ENCODE measurements around the gene BORA.
"Not testable (repeated sequence)": the region's sequence is repeated elsewhere in the genome, so short reads cannot be mapped to it uniquely, and the experiment has no call there.

The BORA gene

DNA sequence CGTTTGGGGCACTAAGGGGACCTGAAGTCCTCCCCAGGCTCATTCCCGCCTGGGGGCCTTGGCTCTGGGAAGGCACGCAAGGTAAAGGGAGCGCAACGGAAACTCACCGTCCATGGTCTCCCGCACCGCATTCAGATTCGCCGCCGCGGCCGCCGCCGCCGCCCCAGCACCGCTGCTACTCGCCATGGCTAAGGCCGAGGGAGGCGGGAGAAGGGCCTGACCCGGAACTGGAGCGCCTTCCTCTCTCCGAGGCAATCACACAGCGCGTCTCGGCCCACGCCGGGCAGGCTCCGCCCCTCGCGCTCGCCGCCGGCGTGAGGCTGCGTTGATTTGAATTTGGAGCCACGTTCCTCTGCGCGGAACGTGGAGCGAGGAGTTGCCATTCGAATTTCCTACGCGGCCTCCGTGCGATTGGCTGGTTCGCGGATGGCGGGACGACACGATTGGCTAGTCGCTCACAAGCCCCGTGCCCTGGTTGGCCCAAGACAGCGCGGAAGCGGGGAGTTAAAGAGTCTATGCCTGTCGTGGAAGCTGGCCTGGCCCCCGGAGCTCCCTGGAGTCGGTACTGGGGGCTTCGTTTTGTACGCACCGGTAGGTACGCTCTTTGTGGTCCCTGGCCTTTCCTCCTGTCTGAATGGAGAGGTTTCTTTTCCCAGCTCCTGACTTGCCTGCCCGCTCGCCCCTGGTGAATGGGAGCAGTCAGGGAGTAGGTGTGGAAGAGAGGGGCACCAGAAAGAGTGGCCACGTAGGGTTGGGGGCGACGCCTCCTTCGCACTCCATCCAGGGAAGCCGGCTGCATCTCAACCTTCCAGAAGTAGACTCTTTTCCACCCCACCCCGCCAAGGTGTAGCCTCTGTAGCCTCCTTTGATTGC lies at the start of gene BORA, which contains the start of gene MZT1:
TSS of gene BORA (plus strand) at position 507 of the 873 bp plus-strand sequence. CDS start 1,018 bp downstream, outside the sequence.
TSS of gene MZT1 (minus strand) at position 213 of the 873 bp plus-strand sequence. CDS start at position 186, 27 bp downstream.
- DNase-seq: peak; percentile 96 to 97

DNA sequence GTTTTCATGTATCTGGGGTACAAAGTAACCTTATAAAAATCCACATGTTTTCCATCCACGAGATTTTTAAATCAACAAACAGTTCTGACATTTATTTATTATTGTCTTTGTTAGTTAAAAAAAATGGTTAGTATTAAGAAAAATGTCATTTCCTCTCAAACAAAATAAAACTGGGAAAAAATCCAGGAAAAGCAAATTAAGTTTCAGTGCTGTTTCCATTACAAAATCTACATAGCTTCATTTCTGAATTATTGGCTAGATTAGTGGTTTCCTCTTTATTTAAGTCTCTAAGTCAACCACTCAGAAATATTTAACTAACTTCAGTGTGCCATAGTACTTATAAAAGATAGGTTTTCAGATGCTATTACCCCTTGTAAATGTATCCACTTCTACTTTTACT lies 49.4 kb upstream of the BORA start:
- no peak for DNase-seq

DNA sequence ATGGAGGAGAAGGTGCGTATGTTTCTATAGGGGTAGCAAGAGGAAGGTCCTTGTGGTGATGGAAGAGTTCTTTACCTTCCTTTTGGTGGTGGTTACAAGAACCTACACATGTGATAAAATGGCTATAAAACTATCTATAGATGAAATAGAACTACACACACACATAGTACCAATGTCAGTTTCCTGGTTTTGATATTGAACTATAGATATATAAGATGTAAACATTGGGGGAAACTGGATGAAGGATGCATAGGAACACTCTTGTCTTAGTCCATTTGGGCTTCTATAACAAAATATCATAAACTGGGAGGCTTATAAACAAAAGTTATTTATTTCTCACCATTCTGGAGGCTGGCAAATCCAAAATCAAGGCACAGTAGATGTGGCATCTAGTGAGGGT lies 47.4 kb upstream of the BORA start:
- no peak for DNase-seq

DNA sequence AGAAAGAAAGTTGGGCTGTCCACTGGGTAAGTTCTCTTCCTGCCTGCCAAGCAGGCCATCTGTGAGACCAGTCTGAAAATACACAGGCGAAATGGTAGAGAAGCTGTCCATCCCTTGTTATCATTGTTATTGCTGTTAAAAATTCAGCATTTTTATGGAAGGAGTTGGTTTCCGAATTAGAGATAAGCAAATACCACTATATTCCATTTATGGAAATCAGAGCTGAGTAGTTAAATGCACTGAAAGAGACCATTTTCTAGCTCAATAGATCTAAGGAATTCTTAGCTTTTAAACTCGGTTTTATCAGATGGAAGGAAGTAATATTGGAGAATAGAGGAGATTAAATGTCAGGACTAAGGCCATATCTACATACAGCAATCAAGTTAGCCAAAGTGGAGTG lies 41.0 kb upstream of the BORA start:
- DNase-seq: no peak

DNA sequence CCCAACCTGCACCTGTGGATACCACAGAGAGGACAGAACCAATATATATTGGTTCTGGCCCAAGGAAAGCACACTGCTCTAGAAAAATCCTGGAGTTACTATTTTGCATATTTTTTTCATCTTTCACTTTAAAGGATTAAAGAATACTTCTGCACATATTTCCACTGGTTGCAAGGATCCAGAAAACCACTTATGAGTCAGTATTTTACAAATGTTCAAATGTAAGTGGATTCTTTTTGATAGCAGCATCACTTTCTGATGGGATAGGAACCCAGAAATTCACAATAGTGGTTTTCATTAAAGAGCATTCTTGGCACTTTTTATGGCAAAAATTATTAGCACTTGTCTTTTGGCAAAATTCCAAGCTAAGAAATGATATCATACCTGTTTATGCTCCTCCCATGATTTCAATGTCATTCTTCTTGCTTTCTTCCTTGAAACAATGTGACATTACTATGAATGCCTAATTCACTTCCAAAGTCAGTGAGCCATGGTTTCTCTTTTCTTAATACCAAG lies 38.5 kb upstream of the BORA start:
- no peak for DNase-seq

DNA sequence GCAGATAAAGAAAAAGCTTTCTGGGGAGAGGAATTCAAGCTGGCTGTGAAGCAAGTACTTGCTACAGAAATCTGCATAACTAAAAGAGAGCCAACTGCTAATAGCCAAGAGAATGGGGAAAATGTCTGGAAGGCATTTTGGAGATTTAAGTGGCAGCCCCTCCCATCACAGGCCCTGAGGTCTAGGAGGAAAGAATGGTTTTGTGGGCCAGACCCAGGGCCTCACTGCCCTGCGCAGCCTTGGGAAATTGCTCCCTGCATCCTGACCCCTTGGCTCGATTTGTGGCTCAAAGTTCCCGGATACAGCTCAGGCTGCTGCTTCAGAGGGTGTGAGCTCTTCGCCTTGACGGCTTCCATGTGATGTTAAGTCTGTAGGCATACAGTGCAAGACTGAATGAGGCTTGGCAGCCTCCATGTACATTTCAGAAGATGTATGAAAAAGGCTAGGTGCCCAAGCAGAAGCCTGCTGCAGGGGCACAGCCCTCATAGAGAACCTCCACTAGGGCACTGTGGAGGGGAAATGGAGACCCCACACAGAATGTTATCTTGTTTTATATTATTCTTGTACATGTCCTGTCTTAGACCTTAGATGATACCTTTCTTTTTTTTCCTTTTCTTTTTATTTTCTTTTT lies 34.7 kb upstream of the BORA start:
- no peak for DNase-seq

DNA sequence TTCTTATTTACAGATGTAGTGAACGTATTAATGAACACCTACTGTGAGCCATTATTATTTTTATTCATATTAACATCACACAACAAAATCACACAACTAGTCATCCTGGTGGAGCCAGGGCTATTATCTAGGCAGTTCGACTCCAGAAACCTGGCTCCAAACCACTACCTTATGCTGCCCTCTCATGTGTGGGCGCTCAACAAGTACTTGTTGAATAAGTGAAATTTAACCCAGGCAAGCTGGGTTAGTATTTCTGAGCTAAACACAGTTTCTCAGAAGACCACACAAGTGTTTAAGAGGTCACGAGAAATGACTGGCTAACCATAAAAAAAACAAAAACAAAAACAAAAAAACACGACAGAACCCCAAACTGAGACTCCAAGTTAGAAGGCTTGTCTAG lies 33.9 kb upstream of the BORA start:
- no peak for DNase-seq

DNA sequence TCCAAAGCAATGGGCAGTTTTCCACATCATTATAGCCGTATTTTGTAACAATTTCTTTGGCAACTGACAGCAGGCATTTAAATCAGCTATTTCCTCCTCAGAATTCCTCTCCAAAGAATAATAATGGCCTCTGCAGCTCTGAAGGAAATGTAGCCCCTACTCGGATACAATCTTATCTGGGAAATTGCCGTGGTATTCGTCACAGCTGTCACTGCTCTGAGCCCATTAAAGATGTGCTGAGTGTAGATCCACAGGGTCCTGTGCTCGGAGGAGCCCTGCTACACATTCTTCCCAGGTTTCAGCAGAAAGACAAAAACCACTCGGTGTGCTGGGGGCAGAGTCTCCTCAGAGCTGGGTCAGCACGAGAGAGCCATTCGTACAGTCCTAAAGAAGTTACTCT lies 33.4 kb upstream of the BORA start:
- no peak for DNase-seq

DNA sequence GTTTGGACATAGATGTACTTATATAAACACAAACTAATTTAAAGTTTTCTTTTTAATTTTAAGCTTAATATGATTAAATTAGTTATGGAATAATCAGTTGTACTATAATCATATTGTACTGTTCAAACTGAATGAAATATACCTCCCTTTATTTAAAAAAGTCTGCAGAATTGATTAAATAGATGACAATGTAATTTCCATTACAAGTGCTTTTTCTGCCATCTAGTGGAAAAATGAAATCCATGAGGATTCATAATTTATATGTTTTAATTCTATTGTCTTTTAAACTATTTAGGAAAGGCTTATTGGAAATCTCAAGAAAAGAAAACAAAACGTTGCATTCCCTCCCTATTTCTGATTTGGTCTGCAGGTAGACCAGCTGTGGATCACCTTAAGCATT lies 31.1 kb upstream of the BORA start:
- DNase-seq: no peak

DNA sequence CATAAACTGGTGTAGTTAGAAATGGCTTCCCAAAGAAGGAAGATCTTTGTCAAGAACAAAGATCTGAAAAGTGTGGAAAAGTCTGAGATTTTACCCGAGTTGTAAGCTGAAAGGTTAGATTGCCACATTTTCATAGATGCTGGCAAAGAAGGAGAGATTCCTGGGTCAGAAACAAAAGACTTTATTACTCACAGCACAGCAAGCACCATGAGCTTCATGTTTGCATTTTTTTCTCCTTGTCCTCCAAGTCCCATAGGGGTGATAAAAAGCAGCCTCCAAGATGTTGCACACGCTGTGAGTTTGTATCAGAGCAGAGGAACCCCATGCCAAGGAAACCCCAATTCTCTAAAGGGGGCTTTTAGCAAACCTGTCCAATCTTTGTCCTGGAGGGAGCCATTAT lies 29.6 kb upstream of the BORA start:
- DNase-seq: no peak

DNA sequence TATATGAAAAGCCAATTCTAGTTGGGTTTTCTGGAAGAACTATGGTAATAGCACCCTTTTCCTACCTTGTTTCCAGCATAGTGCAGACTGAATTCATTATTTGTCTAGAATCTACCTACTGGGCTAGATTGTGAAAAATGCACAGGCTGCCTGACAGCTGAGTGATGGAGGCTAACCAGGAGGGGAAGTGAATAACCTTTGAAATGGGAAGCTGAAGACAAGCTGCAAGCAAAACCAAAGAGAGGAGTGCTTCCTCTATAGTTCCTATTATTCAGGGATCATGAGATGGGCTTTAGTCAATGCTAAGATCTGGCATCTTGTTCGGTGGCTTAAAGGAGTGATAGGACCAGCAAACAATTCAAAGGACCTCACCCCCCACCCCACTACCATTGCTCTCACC lies 27.2 kb upstream of the BORA start:
- no peak for DNase-seq

DNA sequence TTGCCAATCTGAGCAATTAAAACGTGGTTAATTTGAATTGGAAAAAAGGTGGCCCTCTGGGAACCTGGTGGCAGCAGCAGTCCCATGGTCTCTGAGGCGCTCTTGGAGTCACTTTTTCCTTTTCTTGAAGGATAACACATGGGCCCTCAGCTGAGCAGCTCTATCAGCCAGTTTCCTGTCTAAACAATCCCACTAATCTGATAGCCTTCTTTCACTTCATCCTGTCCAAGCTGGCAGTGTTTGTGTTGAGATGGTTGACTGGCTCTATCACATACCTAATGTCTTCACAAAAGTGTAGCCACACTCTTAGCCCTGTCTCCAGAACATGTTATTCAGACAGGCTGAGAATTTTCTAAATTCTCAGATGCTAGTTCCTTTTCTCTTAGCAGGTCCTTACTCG lies 10.9 kb upstream of the BORA start:
- no peak for DNase-seq

DNA sequence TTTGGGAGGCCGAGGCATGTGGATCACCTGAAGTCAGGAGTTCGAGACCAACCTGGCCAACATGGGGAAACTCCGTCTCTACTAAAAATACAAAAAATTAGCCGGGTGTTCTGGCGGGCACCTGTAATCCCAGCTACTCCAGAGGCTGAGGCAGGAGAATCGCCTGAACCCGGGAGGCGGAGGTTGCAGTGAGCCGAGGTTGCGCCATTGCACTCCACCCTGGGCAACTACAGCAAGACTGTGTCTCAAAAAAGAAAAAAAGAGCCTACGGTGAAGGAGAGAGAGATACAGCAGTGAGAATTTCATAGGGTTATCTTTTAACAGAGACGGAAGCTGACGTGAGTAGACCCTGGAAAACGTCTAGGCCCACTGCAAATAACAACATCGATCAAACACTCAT lies 1.5 kb upstream of the BORA start:
- DNase-seq: not testable (repeated sequence)

DNA sequence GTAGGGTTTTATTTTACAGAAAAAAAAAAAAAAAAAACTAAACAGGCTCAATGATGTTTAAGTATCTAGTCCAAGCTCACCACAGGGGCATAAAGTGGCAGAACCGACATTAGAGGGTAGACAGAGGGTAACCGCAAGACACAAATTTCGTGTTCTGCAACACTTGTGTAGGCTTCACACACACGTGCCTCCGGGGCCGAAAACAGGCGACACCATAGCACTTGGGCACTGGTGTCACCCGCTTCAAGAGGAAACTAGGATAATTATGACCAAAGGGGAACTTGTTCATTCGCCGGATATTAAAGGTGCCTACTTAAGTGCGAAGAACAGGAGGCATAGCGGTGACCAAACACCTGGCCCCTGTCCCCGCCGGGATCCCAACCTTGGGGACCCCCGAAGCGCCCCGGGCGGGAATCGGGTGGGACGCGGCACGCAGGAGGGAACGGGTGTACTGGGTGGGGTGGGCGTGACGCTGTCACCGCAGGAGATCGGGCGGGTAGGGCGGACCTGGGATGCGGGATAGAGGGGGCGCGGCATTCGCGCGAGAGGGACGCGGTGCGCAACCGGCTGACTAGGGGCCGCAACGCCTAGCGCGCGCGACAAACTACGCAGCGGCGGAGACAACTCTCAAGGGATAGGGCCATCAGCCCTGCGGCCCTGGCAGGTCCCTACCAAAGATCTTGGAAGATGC lies 852 bp upstream of the BORA start:
- DNase-seq: peak in 1 of 2 experiments; percentile 70

DNA sequence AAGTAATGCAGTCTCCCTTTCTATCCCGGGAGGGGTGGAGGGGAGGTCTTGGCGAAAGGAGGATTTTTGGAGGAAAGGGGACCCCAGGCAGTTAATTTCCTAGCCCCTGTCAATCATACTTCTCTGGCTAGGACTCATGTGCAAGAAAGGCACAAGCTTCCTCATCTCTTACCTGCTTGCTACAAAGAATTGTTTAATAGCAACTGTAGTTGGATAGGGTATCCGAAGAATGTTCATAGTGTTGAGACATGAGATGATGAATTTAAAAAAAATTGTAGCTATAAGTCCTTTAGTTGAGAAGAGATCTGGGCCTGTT lies 525 bp downstream of the BORA start:
- no peak for DNase-seq

DNA sequence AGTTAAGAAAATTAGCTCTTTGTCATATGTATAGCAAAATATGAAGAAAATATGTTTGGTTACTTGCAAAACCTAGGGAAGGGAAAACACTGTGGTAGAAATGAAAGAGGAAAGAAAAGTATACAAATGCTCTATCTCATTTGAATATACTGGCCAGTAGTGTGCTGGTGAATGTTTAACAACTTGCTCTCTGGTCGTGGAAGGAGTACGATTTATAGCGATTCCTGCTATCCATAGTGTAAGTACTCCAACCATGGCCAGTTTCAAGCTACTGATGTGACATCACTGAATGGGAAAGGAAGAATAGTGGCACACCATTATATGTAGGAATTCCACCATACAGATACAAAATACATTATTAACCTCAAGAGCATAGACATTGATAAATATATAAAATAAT lies 9.3 kb downstream of the BORA start:
- DNase-seq: no peak

DNA sequence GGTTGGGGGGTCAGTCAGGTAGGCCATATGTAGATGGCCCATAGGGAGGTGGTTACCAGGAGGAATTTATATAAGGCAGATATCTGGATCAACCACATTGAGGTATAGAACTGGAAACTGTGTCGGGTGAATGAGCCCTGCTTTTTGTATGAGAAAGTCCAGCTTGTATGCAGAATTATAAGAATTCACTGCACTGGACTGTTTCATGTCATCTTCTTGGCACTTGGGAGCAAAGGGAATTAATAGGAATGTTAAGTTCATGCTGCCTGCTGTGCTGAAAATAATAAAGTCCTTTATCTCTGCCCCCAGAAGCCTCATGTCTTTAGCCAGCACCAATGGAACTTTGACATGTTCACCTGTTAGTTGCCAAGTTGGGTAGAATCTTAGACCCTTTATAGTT lies 12.3 kb downstream of the BORA start:
- no peak for DNase-seq

DNA sequence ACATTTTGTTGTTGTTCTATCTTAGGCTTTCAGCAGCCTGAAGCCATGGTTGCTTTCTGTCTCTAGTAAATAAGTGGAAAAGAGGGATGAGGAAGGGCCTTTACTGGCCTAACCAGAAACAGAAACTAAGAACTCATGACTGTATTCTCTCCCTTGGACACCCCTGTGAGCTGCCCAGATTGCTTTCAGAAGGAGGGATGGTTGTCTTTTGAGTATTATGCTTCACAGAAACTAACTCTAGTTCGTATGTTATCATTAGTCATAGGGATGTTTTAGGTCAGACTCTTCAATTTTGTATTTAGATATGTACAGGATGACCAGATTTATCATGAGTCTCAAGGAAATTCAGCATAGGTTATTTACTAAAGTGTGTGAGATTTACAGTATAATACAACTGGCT lies 17.5 kb downstream of the BORA start:
- DNase-seq: no peak

DNA sequence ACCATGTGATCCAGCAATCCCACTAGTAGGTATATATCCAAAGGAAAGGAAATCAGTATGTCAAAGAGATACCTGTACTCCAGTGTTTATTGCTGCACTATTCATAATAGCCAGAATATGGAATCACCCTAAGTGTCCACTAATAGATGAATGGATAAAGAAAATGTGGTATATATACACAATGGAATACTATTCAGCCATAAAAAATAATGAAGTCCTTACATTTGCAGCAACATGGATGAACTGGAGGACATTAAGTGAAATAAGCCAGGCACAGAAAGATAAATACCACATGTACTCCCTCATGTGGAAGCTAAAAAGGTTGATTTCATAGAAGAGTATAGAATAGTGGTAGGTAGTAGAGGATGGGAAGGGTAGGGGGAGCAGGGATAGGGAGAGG lies 23.5 kb downstream of the BORA start:
- no peak for DNase-seq

DNA sequence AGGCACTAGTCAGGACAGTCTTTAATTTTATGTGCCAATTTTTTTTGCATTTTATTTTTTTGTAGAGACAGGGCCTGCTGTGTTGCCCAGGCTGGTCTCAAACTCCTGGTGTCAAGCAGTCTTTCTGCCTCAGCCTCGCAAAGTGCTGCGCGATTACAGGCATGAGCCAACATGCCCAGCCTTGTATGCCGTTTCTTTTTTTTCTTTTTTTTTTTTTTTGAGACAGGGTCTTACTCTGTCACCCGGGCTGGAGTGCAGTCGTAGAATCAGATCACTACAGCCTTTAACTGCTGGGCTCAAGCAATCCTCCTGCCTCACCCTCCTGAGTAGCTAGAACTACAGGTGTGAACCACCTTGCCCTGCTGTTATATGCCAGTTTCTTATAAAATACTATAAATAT lies 26.4 kb downstream of the BORA start:
- no peak for DNase-seq

DNA sequence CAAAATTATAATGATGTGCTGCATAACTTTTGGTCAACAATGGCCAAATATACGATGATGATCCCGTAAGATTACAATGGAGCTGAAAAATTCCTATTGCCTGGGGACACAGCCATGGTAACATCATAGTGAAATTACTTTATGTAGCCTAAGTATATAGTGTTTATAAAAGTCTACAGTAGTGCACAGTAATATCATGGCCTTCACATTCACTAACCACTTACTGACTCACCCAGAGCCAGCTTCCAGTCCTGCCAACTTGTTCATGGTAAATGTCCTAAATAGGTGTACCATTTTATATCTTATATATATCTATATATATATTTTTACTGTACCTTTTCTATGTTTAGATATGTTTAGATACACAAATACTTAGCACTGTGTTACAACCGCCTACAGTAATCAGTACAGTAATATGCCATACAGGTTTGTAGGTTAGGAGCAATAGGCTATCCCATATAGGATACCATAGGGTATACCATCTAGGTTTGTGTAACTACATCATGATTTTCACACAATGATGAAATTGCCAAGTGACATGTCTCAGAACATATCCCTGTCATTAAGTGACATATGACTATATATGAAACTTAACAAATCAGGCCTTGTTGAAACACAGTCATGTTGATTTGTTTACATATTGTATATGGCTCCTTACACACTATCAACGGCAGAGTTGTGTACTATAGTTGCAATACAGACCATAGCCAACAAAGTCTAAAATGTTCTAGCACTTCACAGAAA lies 30.2 kb downstream of the BORA start:
- DNase-seq: no peak

DNA sequence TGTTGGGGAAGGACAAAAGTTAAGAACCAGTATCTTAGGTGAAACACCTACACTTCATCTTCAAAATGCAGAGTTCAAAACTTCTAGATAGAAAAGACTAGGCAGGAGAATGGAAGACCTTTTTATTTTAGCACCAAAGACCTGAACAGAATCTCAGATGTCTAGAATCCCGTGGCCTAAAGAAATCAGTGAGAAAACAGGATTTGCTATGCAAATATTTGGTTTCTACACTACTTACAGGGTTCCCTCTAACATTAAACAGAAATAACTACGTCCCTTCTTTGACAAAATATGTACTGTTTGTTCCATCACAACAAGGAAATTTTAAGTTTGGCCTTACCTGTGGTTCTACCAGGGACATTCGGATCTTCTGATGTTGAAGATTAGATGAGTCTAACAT lies 32.5 kb downstream of the BORA start:
- DNase-seq: no peak

DNA sequence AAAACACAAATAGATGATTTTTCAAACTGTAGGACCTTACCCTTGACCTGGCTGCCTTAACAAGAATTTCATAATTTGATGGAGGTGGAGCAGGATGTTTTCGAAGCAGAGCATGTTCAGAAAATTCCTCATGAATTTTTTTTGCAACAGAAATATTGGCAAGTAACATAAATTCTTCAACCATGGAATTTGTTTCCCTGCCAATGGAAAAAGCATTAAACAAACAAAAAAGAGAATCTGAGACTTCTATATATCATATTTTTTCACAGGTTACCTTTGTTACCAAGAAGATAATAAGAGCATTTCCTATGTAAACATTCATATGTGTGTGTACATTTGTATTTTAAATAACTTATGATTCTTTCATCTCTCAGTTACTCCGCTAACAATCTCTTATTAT lies 35.7 kb downstream of the BORA start:
- DNase-seq: no peak

Measured in activated T-cell treated with anti-CD3 and anti-CD28 coated beads, Interleukin-2, amount 50 U/mL, for 48 hours (primary cell).